ENCODE results near the gene ZNF782.

GRCh38 chr9:96856363-96857286 is 2.3 kb upstream of the ZNF782 start:
- TF ChIP-seq CTCF (IDR thresholded peaks at IDR 0.05) (peak; percentile 77 to 91 (median 82)), POLR2A (IDR thresholded peaks at IDR 0.05) (no peak)

Measured in adrenal gland (tissue), 5 donors.